Measurements from ENCODE around the gene CPLANE2.

CPLANE2 gene

GRCh38 chr1:16236511-16237342 lies at the start of gene CPLANE2:
TSS of gene CPLANE2 (minus strand) at chr1:16237183. CDS start at chr1:16236742, 441 bp downstream.
- in situ Hi-C loops (cut with MboI; ENCODE audit: low sequenced_read_pairs, unreplicated experiment) = no loop called here
- DNase-seq (ENCODE audit: low spot score) = peak; percentile 98
- no peak for TF ChIP-seq CTCF (IDR thresholded peaks at IDR 0.05; ENCODE audit: borderline replicate concordance, control extremely low read depth, extremely low read depth, insufficient read depth, missing control alignments)

GRCh38 chr1:16286122-16286521 lies 49.1 kb upstream of the CPLANE2 start:
- DNase-seq (ENCODE audit: low spot score) = no peak
- TF ChIP-seq CTCF (IDR thresholded peaks at IDR 0.05; ENCODE audit: borderline replicate concordance, control extremely low read depth, extremely low read depth, insufficient read depth, missing control alignments) = no peak
- in situ Hi-C loops (cut with MboI; ENCODE audit: low sequenced_read_pairs, unreplicated experiment) = no loop called here

GRCh38 chr1:16281765-16282164 lies 44.8 kb upstream of the CPLANE2 start:
- in situ Hi-C loops (cut with MboI; ENCODE audit: low sequenced_read_pairs, unreplicated experiment) = no loop called here
- DNase-seq (ENCODE audit: low spot score) = no peak
- TF ChIP-seq CTCF (IDR thresholded peaks at IDR 0.05; ENCODE audit: borderline replicate concordance, control extremely low read depth, extremely low read depth, insufficient read depth, missing control alignments) = no peak

GRCh38 chr1:16279186-16279585 lies 42.2 kb upstream of the CPLANE2 start:
- in situ Hi-C loops (cut with MboI; ENCODE audit: low sequenced_read_pairs, unreplicated experiment) = no loop called here
- no peak for TF ChIP-seq CTCF (IDR thresholded peaks at IDR 0.05; ENCODE audit: borderline replicate concordance, control extremely low read depth, extremely low read depth, insufficient read depth, missing control alignments)
- DNase-seq (ENCODE audit: low spot score) = no peak

- in situ Hi-C loops (cut with MboI; ENCODE audit: low sequenced_read_pairs, unreplicated experiment) = no loop called here
- no peak for TF ChIP-seq CTCF (IDR thresholded peaks at IDR 0.05; ENCODE audit: borderline replicate concordance, control extremely low read depth, extremely low read depth, insufficient read depth, missing control alignments)
- no peak for DNase-seq (ENCODE audit: low spot score)
Measured at GRCh38 chr1:16276302-16277030, 39.5 kb upstream of the CPLANE2 start.

GRCh38 chr1:16275591-16275990 lies 38.6 kb upstream of the CPLANE2 start:
- in situ Hi-C loops (cut with MboI; ENCODE audit: low sequenced_read_pairs, unreplicated experiment) = no loop called here
- DNase-seq (ENCODE audit: low spot score) = no peak
- no peak for TF ChIP-seq CTCF (IDR thresholded peaks at IDR 0.05; ENCODE audit: borderline replicate concordance, control extremely low read depth, extremely low read depth, insufficient read depth, missing control alignments)
